CD8-positive, alpha-beta memory T cell (primary cell): ENCODE data around the gene P3H4. TPM values are rescaled to one million over a fixed set of nuclear protein-coding genes. Genes with fewer than 3 reads are reported as not detected.
"Not testable (repeated sequence)": the region's sequence is repeated elsewhere in the genome, so short reads cannot be mapped to it uniquely, and the experiment has no call there.

Experiments used
- CTCF ChIA-PET: fragments of 350-600 bp; sonication (Branson Sonifier 250); formaldehyde crosslinking; loops from one replicate; lab custom pipeline; 2021; ENCODE audit warnings: antibody characterized with exemption; lab: Charles Lee
- POLR2A ChIA-PET: fragments of 350-600 bp; sonication (Branson Sonifier 250); formaldehyde crosslinking; loops from one replicate; lab custom pipeline; 2021; ENCODE audit warnings: antibody characterized with exemption; lab: Charles Lee
- DNase-seq, 5 donors: peaks; one replicate each; pipeline versions ENCODE4 v3.0.0 to v3.0.0-alpha.2; 2020 to 2022; ENCODE audit warnings: mixed read lengths in 1 of 5
- H3K27ac ChIP-seq: one replicate; pipeline ENCODE4 v1.7.0; 2013; ENCODE audit warnings: low read depth, mild to moderate bottlenecking, low read length, moderate library complexity
- H3K27me3 ChIP-seq: 2 replicates; pipeline ENCODE4 v1.7.0; 2013; ENCODE audit warnings: low read length, mild to moderate bottlenecking; ENCODE audit not compliant: insufficient read depth, poor library complexity, severe bottlenecking
- H3K36me3 ChIP-seq: 2 replicates; pipeline ENCODE4 v1.7.0; 2013; ENCODE audit warnings: mild to moderate bottlenecking, low read length, moderate library complexity; ENCODE audit not compliant: insufficient read depth
- H3K4me1 ChIP-seq: 2 replicates; pipeline ENCODE4 v1.7.0; 2013; ENCODE audit warnings: mild to moderate bottlenecking, low read length, moderate library complexity; ENCODE audit not compliant: insufficient read depth
- H3K4me3 ChIP-seq: 2 replicates; pipeline ENCODE4 v1.7.0; 2013; ENCODE audit warnings: mild to moderate bottlenecking, low read length
- H3K9me3 ChIP-seq: 2 replicates; pipeline ENCODE4 v1.7.0; 2013; ENCODE audit warnings: mild to moderate bottlenecking, low read length
- H3K27ac Mint-ChIP-seq, 8 donors: one replicate each; pipeline ENCODE4 v1.8.0; 2020 to 2021; ENCODE audit warnings: mixed read lengths in 8 of 8, mild to moderate bottlenecking in 6 of 8, inconsistent platforms in 3 of 8, moderate library complexity in 3 of 8
- H3K27me3 Mint-ChIP-seq, 2 donors: one replicate each; pipeline ENCODE4 v1.8.0; 2020 to 2021; ENCODE audit warnings: mixed read lengths in 2 of 2, mild to moderate bottlenecking in 1 of 2, moderate library complexity in 1 of 2
- H3K36me3 Mint-ChIP-seq, 3 donors: one replicate each; pipeline ENCODE4 v1.8.0; 2020 to 2021; ENCODE audit warnings: mixed read lengths in 3 of 3, inconsistent platforms in 1 of 3, mild to moderate bottlenecking in 1 of 3
- H3K4me1 Mint-ChIP-seq, 3 donors: one replicate each; pipeline ENCODE4 v1.8.0; 2020 to 2021; ENCODE audit warnings: mixed read lengths in 3 of 3, inconsistent platforms in 1 of 3, mild to moderate bottlenecking in 1 of 3
- H3K4me3 Mint-ChIP-seq, 7 donors: one replicate each; pipeline ENCODE4 v1.8.0; 2020 to 2021; ENCODE audit warnings: mixed read lengths in 7 of 7, mild to moderate bottlenecking in 6 of 7, moderate library complexity in 4 of 7, inconsistent platforms in 2 of 7
- H3K9me3 Mint-ChIP-seq, 5 donors: one replicate each; pipeline ENCODE4 v1.8.0; 2020 to 2022; ENCODE audit warnings: mixed read lengths in 5 of 5, mild to moderate bottlenecking in 3 of 5, moderate library complexity in 2 of 5, inconsistent platforms in 1 of 5
- polyA plus RNA-seq: library from polyadenylated mRNA; unstranded; fragments of 300-500 nt; fragmentation: Illumina TruSeq; gene quantifications from one replicate; pipeline ENCODE4 v1.2.3, GENCODE V29; 2021
- total RNA-seq, 2 experiments: library from RNA; stranded (reverse); gene quantifications; one replicate each; pipeline ENCODE4 v1.2.3, GENCODE V29; 2021

P3H4 gene
- total and polyA plus RNA-seq, 3 experiments from 2014 or later = 2.6 to 5.4 (median 3.7) TPM

DNA sequence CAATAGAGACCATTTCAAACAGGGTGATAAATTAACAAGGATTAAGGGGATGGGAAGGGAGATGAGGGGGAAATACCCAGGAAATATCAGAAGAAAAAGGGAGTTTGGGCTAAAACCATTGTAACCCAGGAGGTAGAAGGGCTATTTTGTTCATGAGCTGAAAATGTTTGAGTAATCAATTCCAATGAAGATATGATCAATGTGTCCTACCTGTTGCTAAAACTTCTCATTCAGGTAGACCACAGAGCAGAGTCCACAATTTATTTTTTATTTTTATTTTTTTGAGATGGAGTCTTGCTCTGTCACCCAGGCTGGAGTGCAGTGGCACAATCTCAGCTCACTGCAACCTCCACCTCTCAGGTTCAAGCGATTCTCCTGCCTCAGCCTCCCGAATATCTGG, 27.7 kb upstream of the P3H4 start:
- POLR2A ChIA-PET, H3K27ac ChIP-seq, CTCF ChIA-PET, H3K27me3 Mint-ChIP-seq, H3K27ac Mint-ChIP-seq, DNase-seq, H3K9me3 ChIP-seq, H3K27me3 ChIP-seq, H3K36me3 ChIP-seq, H3K4me3 ChIP-seq, H3K9me3 Mint-ChIP-seq, H3K36me3 Mint-ChIP-seq: not testable (repeated sequence)
- H3K4me3 Mint-ChIP-seq = peak overlapping the region in 1 of 7 donors; percentile 45
- peaks cover 17% of the 10 kb centered on the region for H3K4me1 ChIP-seq
- H3K4me1 Mint-ChIP-seq = peaks cover 11 to 18% (median 12%) of the 10 kb centered on the region in 3 donors

DNA sequence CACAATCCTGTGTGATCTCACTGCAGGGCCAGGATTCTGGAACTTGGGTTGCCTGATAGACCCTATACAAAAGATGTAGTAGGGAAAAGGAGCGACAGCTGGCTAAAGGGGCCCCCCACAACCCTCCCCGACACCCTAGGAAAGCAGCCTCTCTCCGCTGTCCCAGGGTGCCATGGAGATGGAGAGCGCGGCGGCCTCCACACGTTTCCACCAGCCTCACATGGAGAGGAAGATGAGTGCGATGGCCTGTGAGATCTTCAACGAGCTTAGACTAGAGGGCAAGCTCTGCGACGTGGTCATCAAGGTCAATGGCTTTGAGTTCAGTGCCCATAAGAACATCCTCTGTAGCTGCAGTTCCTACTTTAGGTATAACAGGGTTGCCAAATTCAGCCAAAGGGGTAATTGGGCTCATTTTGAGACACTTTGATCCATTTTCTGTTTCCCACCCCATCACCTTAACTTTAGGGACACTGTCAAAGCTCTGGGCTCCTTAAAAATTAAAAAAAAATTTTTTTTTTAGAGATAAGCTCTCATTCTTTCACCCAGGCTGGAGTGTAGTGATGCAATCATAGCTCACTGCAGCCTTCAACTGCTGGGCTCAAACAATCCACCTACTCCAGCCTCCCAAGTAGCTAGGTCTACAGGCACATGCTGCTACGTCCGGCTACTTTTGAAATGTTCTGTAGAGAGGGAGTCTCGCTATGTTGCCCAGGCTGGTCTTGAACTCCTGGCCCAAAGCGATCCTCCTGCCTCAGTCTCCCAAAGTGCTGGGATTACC, 26.2 kb upstream of the P3H4 start, which contains the start of gene KLHL10:
Gene KLHL10, plus strand, starts transcription at position 65 of the 778 bp plus-strand sequence. Its CDS starts 108 bp downstream, at position 173.
- Mint-ChIP-seq H3K36me3 (peaks cover 0 to 8% (median 1%) of the 10 kb centered on the region in 3 donors), H3K4me3 (peak within 1 kb of the TSS; percentile 83 to 92 (median 86)), H3K27ac (peak within 1 kb of the TSS in 4 of 8 donors; percentile 11 to 87 (median 26)), H3K27me3 (peaks cover 0 to 3% of the 10 kb centered on the region in 2 donors), H3K9me3 (no peaks in the 10 kb centered on the region), H3K4me1 (peaks cover 11 to 23% (median 13%) of the 10 kb centered on the region in 3 donors)
- peaks cover 17% of the 10 kb centered on the region for H3K4me1 ChIP-seq
- ChIA-PET CTCF (interaction anchor here (1.2 kb wide), 2 partner anchors 21 to 26 kb away, joined by 3 read pairs; partner anchors contain the start of gene P3H4), POLR2A (interaction anchor here (0.6 kb wide), 1 partner anchor 50 kb away, joined by 4 read pairs; no protein-coding TSS in a partner anchor)
- H3K4me3 ChIP-seq = peak within 1 kb of the TSS; percentile 56
- DNase-seq = no peak
- H3K27me3 ChIP-seq = no peaks in the 10 kb centered on the region
- H3K36me3 ChIP-seq = no peaks in the 10 kb centered on the region
- H3K27ac ChIP-seq = no peak within 1 kb of the TSS
- no peaks in the 10 kb centered on the region for H3K9me3 ChIP-seq

DNA sequence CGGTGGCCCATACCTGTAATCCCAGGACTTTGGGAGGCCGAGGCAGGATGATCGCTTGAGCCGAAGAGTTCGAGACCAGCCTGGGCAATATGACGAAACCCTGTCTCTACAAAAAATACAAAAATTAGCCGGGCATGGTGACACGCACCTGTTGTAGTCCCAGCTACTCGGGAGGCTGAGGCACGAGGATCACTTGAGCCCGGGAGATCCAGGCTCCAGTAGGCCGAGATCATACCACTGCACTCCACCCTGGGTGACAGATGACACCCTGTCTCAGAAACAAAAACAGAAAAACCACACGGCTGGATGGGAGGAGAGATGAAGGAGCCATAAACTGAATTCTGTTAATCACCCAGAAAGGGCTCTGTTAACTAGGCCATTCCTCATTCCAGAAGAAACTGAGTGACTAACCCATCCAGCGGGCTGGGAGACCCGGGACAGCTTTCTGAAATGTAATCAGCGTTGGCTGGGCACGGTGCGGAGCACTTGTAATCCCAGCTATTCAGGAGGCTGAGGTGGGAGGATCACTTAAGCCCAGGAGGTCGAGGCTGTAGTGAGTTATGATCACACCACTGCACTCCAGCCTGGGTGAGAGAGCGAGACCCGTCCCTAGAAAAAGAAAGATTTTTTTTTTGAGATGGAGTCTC, 24.9 kb upstream of the P3H4 start:
- peak overlapping the region in 6 of 8 donors; percentile 11 to 91 (median 64) for H3K27ac Mint-ChIP-seq
- no peaks in the 10 kb centered on the region for H3K36me3 ChIP-seq
- H3K9me3 Mint-ChIP-seq = no peaks in the 10 kb centered on the region
- H3K4me1 Mint-ChIP-seq = peaks cover 11 to 23% (median 13%) of the 10 kb centered on the region in 3 donors
- ChIA-PET POLR2A (interaction anchor here (0.6 kb wide), 2 partner anchors 25 to 36 kb away, joined by 3 to 7 read pairs; no protein-coding TSS in a partner anchor), CTCF (interaction anchor here (1.2 kb wide), 1 partner anchor 22 kb away, joined by 3 read pairs; no protein-coding TSS in a partner anchor)
- no peak for DNase-seq
- H3K36me3 Mint-ChIP-seq = peaks cover 0 to 16% (median 1%) of the 10 kb centered on the region in 3 donors
- H3K4me3 Mint-ChIP-seq = peak overlapping the region; percentile 83 to 92 (median 86)
- H3K4me1 ChIP-seq = peaks cover 17% of the 10 kb centered on the region
- no peak overlapping the region for H3K27ac ChIP-seq
- H3K4me3 ChIP-seq = peak overlapping the region; percentile 56
- peaks cover 0 to 3% of the 10 kb centered on the region in 2 donors for H3K27me3 Mint-ChIP-seq
- H3K27me3 ChIP-seq = no peaks in the 10 kb centered on the region
- H3K9me3 ChIP-seq = no peaks in the 10 kb centered on the region

DNA sequence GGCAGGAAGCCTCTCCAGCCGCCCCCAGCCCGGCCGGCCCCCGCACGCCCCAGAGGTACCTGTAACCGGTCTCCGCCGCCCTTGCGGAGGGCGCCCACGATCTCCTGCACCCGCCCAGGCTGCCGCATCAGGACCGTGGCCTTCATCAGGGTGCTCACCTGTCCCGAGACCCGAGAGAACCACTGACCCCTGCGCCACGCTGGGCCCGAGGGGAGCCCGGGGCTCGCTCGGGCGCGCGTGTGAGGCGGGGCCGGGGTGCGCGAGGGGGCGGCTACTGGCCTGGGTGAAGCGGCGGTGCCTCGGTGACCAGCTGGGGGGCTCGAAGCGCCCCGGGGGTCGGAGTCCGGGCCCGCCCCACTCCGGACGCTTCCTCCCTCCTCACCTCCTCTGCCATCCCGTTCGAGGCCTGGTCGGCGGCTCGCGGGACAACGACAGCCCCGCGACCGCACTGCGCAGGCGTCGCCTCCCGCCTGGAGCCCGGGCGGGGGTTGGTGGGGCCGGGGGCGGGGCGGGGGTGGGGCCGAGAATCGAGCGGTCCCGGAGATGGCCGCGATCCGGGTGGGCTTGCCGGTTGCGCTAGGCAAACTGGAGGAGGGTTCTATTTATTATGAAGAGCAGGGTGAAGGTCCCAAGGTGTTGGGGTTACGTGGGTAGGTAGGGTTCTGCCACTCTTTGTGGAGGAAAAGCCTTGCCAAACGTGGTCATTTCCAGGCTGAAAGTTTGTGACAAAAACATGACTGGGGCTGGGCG, 24.2 kb upstream of the P3H4 start, which contains the start of gene NT5C3B:
Gene NT5C3B, minus strand, starts transcription at position 433 of the 750 bp plus-strand sequence. Its CDS starts 39 bp downstream, at position 394.
- Histone ChIP-seq H3K9me3 (no peaks in the 10 kb centered on the region), H3K4me3 (peak within 1 kb of the TSS; percentile 56), H3K27me3 (no peaks in the 10 kb centered on the region), H3K27ac (peak within 1 kb of the TSS; percentile 43), H3K4me1 (peaks cover 17% of the 10 kb centered on the region), H3K36me3 (no peaks in the 10 kb centered on the region)
- POLR2A ChIA-PET = interaction anchor here (0.6 to 1.1 kb wide), 2 partner anchors 9 to 37 kb away, joined by 3 read pairs; no protein-coding TSS in a partner anchor
- DNase-seq = peak; percentile 31 to 74 (median 54)
- Mint-ChIP-seq H3K9me3 (no peaks in the 10 kb centered on the region), H3K27me3 (peaks cover 0 to 3% of the 10 kb centered on the region in 2 donors), H3K36me3 (peaks cover 0 to 21% (median 5%) of the 10 kb centered on the region in 3 donors), H3K4me1 (peaks cover 11 to 23% (median 13%) of the 10 kb centered on the region in 3 donors), H3K27ac (peak within 1 kb of the TSS in 7 of 8 donors; percentile 21 to 91 (median 78)), H3K4me3 (peak within 1 kb of the TSS; percentile 85 to 92 (median 88))
- CTCF ChIA-PET = no interaction called here

DNA sequence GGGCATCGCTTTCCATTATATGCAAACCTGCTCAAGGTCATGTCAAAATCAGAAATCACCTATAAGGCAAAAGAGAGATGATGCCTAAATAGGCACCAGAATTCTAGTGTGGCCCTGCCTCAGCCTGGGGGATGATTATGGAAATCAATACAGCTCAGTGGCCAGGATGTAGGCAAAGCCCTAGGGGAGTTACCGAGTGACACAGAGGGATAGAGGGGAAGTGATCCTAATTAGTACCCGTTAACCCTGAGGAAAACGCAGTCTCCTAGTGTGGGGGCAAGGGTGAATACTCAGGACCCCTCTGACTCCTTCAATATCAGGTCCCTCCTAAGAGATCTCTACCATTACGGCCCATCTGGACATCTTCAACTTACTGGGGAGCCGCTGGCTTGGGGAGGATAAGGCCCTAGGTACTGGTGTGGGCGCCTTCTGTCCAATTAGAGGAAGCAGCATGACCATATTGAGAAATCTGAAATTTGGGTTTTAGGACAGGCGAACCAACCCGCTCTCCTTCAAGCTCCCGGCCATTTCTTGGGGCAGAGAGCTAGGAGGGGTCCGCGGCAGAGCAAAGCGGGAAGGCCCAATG, 23.6 kb upstream of the P3H4 start:
- peak overlapping the region in 7 of 8 donors; percentile 21 to 86 (median 64) for H3K27ac Mint-ChIP-seq
- peaks cover 11 to 23% (median 13%) of the 10 kb centered on the region in 3 donors for H3K4me1 Mint-ChIP-seq
- Histone ChIP-seq H3K36me3 (no peaks in the 10 kb centered on the region), H3K27me3 (no peaks in the 10 kb centered on the region), H3K9me3 (no peaks in the 10 kb centered on the region), H3K4me1 (peaks cover 17% of the 10 kb centered on the region), H3K27ac (no peak overlapping the region), H3K4me3 (peak overlapping the region; percentile 52)
- H3K27me3 Mint-ChIP-seq = peaks cover 0 to 3% of the 10 kb centered on the region in 2 donors
- H3K9me3 Mint-ChIP-seq = no peaks in the 10 kb centered on the region
- H3K36me3 Mint-ChIP-seq = peaks cover 0 to 27% (median 5%) of the 10 kb centered on the region in 3 donors
- POLR2A ChIA-PET = interaction anchor here (1.1 kb wide), 1 partner anchor 8 kb away, joined by 3 read pairs; no protein-coding TSS in a partner anchor
- DNase-seq = no peak
- CTCF ChIA-PET = no interaction called here
- peak overlapping the region; percentile 85 to 92 (median 87) for H3K4me3 Mint-ChIP-seq

DNA sequence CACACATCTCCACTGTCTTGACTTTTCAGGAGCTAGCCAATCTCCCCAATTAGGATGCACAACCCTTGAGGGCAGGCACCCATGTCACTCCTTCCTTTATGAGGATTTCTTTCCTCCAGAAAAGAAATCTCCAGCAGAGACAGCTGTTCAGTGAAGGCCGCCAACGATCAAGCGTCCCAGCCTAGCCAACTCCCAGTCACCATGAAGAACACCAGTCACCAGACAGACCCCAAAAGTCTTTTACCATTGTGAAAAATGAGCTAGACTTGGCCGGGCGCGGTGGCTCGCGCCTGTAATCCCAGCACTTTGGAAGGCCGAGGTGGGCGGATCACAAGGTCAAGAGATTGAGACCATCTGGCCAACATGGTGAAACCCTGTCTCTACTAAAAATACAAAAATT, 18.2 kb upstream of the P3H4 start:
- Mint-ChIP-seq H3K36me3 (peaks cover 0 to 63% (median 7%) of the 10 kb centered on the region in 3 donors), H3K27ac (peak overlapping the region in 1 of 8 donors; percentile 20)
- not testable (repeated sequence) for H3K27ac ChIP-seq, DNase-seq, H3K9me3 Mint-ChIP-seq, H3K27me3 Mint-ChIP-seq, H3K4me3 ChIP-seq, H3K9me3 ChIP-seq, H3K27me3 ChIP-seq, H3K4me1 Mint-ChIP-seq, H3K4me3 Mint-ChIP-seq, H3K4me1 ChIP-seq, H3K36me3 ChIP-seq
- ChIA-PET CTCF (interaction anchor here (1.8 to 3.3 kb wide), 2 partner anchors 14 to 19 kb away, joined by 6 to 15 read pairs; partner anchors contain the start of gene P3H4), POLR2A (interaction anchor here (0.5 kb wide), 1 partner anchor 125 kb away, joined by 6 read pairs; no protein-coding TSS in a partner anchor)
